Measurements from ENCODE around the gene GNMT. TPM values are rescaled to one million over a fixed set of nuclear protein-coding genes. Genes with fewer than 3 reads are reported as not detected.

GNMT gene
- total RNA-seq, 1 experiment from 2014 or later = 0.30 TPM

DNA sequence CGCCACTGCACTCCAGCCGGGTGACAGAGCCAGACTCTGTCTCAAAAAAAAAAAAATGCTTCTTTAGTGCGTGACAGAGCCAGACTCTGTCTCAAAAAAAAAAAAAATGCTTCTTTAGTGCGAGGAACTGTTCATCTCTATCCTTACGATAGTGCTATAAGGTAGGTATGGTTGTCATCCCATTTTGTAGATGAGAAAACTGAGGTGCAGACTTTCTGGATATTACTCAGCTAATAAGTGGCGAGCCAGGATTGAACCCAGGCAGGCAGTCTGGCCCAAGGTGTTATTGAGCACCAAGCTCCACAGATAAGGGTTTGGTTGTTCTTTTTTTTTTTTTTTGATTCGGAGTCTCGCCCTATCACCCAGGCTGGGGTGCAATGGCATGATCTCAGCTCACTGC lies 41.3 kb downstream of the GNMT start:
- intact Hi-C loops (cut with micrococcal nuclease) = no loop called here
- Mint-ChIP-seq H3K4me1 (ENCODE audit: insufficient read depth, unreplicated experiment) (peaks cover 5% of the 10 kb centered on the region), H3K4me3 (ENCODE audit: unreplicated experiment) (no peak overlapping the region), H3K27me3 (ENCODE audit: insufficient read depth, unreplicated experiment) (no peaks in the 10 kb centered on the region), H3K27ac (ENCODE audit: low read depth, unreplicated experiment) (no peak overlapping the region), H3K36me3 (ENCODE audit: insufficient read depth, unreplicated experiment) (peaks cover 12% of the 10 kb centered on the region), H3K9me3 (ENCODE audit: unreplicated experiment) (no peaks in the 10 kb centered on the region)
- TF ChIP-seq, protein P1, sequence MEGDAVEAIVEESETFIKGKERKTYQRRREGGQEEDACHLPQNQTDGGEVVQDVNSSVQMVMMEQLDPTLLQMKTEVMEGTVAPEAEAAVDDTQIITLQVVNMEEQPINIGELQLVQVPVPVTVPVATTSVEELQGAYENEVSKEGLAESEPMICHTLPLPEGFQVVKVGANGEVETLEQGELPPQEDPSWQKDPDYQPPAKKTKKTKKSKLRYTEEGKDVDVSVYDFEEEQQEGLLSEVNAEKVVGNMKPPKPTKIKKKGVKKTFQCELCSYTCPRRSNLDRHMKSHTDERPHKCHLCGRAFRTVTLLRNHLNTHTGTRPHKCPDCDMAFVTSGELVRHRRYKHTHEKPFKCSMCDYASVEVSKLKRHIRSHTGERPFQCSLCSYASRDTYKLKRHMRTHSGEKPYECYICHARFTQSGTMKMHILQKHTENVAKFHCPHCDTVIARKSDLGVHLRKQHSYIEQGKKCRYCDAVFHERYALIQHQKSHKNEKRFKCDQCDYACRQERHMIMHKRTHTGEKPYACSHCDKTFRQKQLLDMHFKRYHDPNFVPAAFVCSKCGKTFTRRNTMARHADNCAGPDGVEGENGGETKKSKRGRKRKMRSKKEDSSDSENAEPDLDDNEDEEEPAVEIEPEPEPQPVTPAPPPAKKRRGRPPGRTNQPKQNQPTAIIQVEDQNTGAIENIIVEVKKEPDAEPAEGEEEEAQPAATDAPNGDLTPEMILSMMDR (IDR thresholded peaks at IDR 0.05; ENCODE audit: unreplicated experiment) = no peak
- no peak for DNase-seq (ENCODE audit: unreplicated experiment)
- CTCF ChIA-PET = interaction anchor here (0.6 to 1.0 kb wide), 4 partner anchors 53 to 142 kb away, joined by 3 to 9 read pairs (median 4); no protein-coding TSS in a partner anchor
- no TSS peak for BruUV-seq (replicated peaks)
- POLR2A ChIA-PET = interaction anchor here (2.4 to 4.6 kb wide), 2 partner anchors 12 to 18 kb away, joined by 5 to 30 read pairs; partner anchors contain the start of genes KLHDC3, MEA1 and PPP2R5D

DNA sequence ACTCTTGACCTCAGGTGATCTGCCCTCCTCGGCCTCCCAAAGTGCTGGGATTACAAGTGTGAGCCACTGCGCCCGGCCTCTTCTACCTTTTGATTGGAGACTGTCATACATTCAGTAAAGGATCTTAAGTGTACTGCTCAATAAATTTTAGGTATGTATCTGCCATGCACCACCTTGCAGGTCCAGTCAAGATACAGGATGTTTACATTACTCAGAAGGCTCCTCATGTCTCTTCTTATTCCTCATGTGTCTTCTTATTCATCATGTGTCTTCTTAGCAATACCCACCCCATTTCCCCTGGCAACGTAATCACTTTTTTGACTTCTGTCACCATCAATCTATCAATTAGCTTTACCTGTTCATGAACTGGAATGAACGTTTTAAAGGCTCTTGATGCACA lies 45.3 kb downstream of the GNMT start:
- intact Hi-C loops (cut with micrococcal nuclease) = no loop called here
- TF ChIP-seq, protein P1 (IDR thresholded peaks at IDR 0.05; ENCODE audit: unreplicated experiment) = no peak
- CTCF ChIA-PET = interaction anchor here (1.4 kb wide), 1 partner anchor 10 kb away, joined by 6 read pairs; no protein-coding TSS in a partner anchor
- Mint-ChIP-seq H3K27me3 (ENCODE audit: insufficient read depth, unreplicated experiment) (no peaks in the 10 kb centered on the region), H3K4me1 (ENCODE audit: insufficient read depth, unreplicated experiment) (peaks cover 5% of the 10 kb centered on the region), H3K36me3 (ENCODE audit: insufficient read depth, unreplicated experiment) (peaks cover 34% of the 10 kb centered on the region), H3K4me3 (ENCODE audit: unreplicated experiment) (no peak overlapping the region), H3K9me3 (ENCODE audit: unreplicated experiment) (no peaks in the 10 kb centered on the region), H3K27ac (ENCODE audit: low read depth, unreplicated experiment) (no peak overlapping the region)
- no peak for DNase-seq (ENCODE audit: unreplicated experiment)
- no TSS peak for BruUV-seq (replicated peaks)
- POLR2A ChIA-PET = interaction anchor here (4.6 kb wide), 1 partner anchor 8 kb away, joined by 30 read pairs; the partner anchor contains the start of genes KLHDC3 and MEA1

DNA sequence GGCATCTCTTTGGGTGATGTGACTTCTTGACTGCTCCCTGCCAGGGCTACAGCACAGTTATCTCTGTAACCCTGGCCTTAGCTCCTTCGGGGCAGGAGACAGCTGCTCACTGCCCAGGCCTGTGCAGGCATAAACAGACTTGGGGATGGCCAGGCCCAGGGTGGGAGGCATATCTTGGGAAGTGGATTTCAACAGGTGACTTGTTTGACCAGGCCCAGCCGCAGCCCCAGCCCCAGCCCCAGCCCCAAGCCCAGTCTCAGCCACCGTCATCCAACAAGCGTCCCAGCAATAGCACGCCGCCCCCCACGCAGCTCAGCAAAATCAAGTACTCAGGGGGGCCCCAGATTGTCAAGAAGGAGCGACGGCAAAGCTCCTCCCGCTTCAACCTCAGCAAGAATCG lies 45.7 kb downstream of the GNMT start:
- Mint-ChIP-seq H3K4me1 (ENCODE audit: insufficient read depth, unreplicated experiment) (peaks cover 5% of the 10 kb centered on the region), H3K27ac (ENCODE audit: low read depth, unreplicated experiment) (no peak overlapping the region), H3K27me3 (ENCODE audit: insufficient read depth, unreplicated experiment) (no peaks in the 10 kb centered on the region), H3K4me3 (ENCODE audit: unreplicated experiment) (no peak overlapping the region), H3K36me3 (ENCODE audit: insufficient read depth, unreplicated experiment) (peaks cover 34% of the 10 kb centered on the region), H3K9me3 (ENCODE audit: unreplicated experiment) (no peaks in the 10 kb centered on the region)
- TF ChIP-seq, protein P1 (IDR thresholded peaks at IDR 0.05; ENCODE audit: unreplicated experiment) = no peak
- no peak for DNase-seq (ENCODE audit: unreplicated experiment)
- CTCF ChIA-PET = interaction anchor here (0.5 to 1.4 kb wide), 2 partner anchors 10 to 89 kb away, joined by 3 to 6 read pairs; no protein-coding TSS in a partner anchor
- intact Hi-C loops (cut with micrococcal nuclease) = no loop called here
- no TSS peak for BruUV-seq (replicated peaks)
- POLR2A ChIA-PET = no interaction called here

GRCh38 chr6:43007126-43007525 lies 46.6 kb downstream of the GNMT start:
- Mint-ChIP-seq H3K4me3 (ENCODE audit: unreplicated experiment) (no peak overlapping the region), H3K27me3 (ENCODE audit: insufficient read depth, unreplicated experiment) (no peaks in the 10 kb centered on the region), H3K36me3 (ENCODE audit: insufficient read depth, unreplicated experiment) (peaks cover 34% of the 10 kb centered on the region), H3K4me1 (ENCODE audit: insufficient read depth, unreplicated experiment) (peaks cover 7% of the 10 kb centered on the region), H3K27ac (ENCODE audit: low read depth, unreplicated experiment) (no peak overlapping the region), H3K9me3 (ENCODE audit: unreplicated experiment) (no peaks in the 10 kb centered on the region)
- intact Hi-C loops (cut with micrococcal nuclease) = no loop called here
- ChIA-PET CTCF (interaction anchor here (0.7 to 1.4 kb wide), 4 partner anchors 11 to 137 kb away, joined by 3 to 6 read pairs (median 3); no protein-coding TSS in a partner anchor), POLR2A (interaction anchor here (0.6 to 1.6 kb wide), 3 partner anchors 29 to 543 kb away, joined by 3 to 5 read pairs (median 4); no protein-coding TSS in a partner anchor)
- no TSS peak for BruUV-seq (replicated peaks)
- TF ChIP-seq, protein P1 (IDR thresholded peaks at IDR 0.05; ENCODE audit: unreplicated experiment) = no peak
- no peak for DNase-seq (ENCODE audit: unreplicated experiment)
